ENCODE measurements around the gene FH.

Gene FH

DNA sequence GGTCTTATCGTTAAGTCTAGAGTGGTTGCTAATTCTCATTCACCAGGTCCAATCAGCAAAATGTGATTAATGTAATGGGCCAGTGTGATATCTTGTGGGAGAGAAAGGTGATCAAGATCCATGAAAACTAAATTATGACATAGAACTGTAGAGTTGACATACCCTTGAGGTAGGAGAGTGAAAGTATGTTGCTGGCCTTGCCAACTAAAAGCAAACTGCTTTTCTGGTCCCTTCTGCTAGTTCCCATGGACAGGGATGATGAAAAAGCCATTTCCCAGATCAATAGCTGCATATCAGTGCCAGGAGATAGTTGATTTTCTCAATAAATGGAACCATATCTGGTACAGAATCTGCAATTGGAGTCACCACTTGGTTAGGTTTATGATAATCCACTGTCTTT lies 65.8 kb downstream of the FH start:
- FAIRE-seq = no peak

DNA sequence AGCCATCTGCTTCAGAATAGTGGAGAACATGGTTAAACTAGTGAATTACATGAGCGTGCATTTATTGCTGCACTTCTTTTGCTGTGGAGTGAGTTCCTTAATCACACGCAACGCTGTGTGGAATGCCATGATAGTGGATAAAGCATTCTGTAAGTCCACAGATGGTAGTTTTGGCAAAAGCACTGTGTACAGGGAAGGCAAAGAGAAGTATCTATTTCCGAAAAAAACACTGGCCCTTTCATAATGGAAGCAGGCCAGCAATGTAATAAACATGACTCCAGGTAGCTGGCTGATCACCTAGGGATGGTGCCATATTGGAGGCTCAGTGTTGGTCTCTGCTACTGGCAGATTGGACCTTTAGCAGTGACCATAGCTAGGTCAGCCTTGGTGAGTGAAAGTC lies 67.6 kb downstream of the FH start:
- no peak for FAIRE-seq
